GM19193 (cell line): Measurements from ENCODE around the gene SMIM24.

Source experiments
- POLR2A ChIP-seq: IDR thresholded peaks from 4 replicates; pipeline ENCODE4 v1.6.1; 2011; ENCODE audit not compliant: insufficient read depth, insufficient read length; ENCODE audit errors: extremely low read depth

The SMIM24 gene

GRCh38 chr19:3506384-3507340 is 26.3 kb upstream of the SMIM24 start:
- TF ChIP-seq POLR2A, result no peak

DNA sequence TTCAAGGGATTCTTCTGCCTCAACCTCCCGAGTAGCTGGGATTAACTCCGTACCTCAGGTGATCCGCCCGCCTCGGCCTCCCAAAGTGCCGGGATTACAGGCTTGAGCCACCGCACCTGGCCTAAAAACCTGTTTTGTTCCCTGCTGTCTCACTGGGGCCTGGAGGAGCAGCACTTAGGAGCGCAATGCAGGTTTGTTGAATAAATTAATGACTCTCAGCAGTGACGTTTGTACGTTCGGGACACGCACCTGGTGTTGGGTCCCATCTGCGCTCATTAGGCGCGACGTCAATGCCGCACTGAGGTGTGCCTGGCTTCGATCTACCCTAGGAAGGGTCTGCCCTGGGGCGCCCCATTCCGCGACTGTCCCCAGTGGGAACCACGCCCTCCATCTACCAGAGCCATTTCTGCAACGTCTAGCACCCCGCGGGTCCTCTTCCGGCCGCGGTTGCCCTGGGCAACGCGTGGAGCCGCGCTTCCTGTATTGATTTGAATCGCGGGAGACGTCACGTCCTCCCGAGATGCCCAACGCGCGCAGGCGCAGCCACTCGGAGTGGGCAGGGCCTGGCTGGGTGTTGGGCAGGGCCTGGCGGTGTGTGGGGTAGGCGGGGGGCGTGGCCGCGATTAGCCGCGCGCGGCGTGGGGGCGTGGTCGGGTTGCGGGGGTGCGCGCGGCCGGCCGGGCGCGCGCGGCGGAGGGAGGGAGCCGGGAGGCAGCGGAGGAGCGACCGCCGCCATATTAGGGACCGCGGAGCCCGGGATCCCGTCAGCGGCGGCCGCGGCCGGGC is 25.5 kb upstream of the SMIM24 start, which contains the start of gene FZR1:
FZR1 (plus strand) TSS at position 714 of the 786 bp plus-strand sequence. CDS start 16,679 bp downstream, outside the sequence.
- peak; percentile 73 for TF ChIP-seq POLR2A

DNA sequence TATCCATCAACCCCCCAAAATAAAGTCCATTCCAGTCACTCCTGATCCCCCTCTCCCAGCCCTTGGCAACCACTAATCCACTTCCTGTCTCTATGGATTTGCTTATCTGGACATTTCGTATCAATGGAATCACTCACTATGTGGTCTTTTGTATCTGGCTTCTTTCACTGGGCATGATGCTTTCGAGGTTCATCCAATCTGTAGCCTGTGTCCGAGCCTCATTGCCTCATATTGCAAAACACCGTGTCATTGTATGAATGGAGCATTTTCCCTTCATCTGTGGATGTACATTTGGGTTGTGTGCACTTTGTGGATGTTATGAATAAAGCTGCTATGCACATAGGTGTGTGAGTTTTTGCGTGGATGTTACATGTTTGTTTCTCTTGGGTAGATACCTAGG is 24.4 kb upstream of the SMIM24 start:
- no peak for TF ChIP-seq POLR2A

- TF ChIP-seq POLR2A, result no peak
These were observed 22.8 kb upstream of the SMIM24 start for GRCh38 chr19:3503036-3503572.

DNA sequence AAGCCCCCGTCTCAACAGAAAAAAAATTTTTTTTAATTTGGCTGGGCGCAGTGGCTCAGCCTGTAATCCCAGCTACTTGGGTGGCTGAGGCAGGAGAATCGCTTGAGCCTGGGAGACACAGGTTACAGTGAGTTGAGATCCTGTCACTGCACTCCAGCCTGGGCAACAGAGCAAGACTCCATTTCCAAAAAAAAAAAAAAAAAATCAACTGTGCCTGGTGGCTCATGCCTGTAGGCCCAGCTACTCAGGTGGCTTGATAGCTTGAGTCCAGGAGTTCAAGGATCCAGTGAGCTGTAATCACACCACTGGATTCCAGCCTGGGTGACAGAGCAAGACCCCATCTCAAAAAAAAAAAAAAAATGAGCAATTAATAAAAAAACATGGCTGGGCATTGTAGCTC is 21.5 kb upstream of the SMIM24 start:
- no peak for TF ChIP-seq POLR2A

DNA sequence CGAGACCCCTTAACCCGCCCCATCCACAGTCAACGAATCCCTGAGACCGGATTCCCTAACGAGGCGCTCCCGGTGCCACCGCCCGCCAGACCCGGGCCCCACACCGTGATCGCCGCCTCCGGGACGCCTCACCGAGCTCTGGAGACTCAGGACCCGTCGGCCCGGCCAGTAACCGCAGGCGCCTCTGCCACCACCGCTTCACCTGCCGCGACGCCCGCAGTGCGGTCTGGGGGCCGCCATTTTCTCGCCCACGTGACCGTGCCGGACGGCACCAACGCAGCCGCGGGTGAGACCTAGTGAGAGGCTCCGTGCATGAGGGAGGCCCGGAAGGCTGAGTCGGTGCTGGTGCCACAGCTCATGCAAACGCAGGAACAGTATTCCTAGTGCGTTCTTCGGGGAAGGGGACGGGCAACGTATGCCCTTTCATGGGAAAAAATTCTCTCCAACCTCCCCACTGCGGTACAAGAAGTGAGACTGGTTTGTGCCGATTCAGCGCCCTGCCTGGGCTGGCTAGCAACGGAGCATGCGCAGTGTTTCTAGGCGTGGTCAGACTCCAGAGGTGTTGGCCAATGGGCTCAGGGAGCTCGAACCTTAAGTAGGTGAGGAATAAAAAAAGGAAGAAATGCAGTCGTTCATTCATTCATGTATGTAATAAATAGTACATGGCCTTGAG is 20.2 kb upstream of the SMIM24 start, which contains the start of gene DOHH:
DOHH (minus strand) TSS at position 246 of the 673 bp plus-strand sequence. CDS start 3,860 bp downstream, outside the sequence.
- TF ChIP-seq POLR2A, result peak; percentile 88

DNA sequence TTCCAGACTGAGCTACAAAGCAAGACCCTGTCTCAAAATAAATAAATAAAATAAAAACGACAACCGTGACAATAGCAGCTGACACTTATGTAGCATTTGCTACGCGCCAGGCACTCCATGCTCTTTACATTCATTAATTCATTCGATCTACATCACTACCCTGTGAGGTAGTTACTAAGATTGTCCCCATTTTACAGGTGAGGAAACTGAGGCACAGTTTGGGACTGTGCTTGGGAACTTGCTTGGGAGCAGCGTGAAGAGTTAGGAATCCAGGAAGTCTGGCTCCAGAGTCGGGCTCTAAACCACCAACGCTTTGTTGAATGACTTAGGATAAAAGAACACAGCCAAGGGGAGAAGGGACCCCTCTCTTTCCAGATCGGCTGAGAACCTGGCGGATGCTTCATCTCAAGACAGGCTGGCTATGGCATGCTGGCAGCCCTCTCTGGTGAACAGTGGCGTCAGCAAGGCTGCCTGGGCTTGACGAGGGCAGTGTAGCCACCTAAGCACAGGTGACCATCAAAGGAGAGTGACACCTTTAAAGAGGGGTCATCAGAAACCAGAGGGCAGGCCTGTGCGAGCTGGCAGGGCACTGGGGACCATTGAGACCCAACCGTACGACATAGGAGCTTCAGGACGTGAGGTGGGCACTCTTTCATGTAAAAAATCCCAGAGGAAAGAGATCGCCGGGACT is 19.6 kb upstream of the SMIM24 start:
- no peak for TF ChIP-seq POLR2A

DNA sequence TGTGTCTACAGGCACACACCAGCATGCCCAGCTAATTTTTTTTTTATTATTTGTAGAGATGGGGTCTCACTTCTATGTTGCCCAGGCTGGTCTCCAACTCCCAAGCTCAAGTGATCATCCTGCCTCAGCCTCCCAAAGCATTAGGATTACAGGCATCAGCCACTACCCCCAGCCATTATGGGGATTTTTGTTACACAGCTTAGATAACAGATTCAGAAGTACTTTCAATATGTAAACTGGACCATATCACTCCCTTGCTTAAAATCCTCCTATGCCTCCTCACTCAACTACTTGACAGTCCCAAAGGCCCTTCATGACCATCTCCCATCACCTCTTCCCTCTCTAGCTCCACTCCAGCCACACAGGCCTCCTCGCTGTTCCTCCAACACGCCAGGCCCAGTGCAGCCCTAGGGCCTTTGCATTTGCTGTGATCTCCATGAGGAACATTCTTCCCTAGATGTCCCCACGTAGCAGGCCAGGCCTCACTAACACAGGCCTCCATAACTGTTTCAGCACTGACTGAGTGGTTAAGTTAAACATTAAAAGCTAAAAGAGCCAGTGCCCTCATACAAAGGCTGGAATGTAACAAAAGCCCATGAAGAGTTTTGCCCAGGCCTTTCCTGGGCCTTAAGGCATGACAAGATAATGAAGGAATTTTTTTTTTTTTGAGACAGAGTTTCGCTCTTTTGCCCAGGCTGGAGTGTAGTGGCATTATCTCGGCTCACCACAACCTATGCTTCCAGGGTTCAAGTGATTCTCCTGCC is 17.6 kb upstream of the SMIM24 start:
- TF ChIP-seq POLR2A, result no peak

GRCh38 chr19:3496392-3497273 is 16.3 kb upstream of the SMIM24 start:
- TF ChIP-seq POLR2A, result no peak

DNA sequence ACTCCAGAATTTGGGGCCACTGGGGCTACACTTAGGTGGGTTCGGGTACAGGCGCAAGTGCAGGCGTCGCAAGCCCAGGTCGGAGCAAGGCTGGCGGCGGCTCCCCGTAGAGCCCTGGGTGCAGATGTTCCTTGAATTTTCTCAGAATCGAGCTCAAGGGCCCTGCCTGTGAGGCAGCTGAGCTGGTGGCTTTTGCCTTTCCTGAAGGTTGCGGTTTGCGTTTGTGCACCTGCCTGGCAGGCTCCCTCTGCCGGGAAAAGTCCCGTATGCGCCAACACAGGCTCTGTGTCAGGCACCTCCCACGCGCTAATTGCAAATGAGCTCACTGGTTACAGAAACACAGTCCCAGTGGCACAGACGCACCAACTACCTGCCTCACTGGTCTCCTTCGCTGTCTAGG is 14.2 kb upstream of the SMIM24 start:
- no peak for TF ChIP-seq POLR2A

DNA sequence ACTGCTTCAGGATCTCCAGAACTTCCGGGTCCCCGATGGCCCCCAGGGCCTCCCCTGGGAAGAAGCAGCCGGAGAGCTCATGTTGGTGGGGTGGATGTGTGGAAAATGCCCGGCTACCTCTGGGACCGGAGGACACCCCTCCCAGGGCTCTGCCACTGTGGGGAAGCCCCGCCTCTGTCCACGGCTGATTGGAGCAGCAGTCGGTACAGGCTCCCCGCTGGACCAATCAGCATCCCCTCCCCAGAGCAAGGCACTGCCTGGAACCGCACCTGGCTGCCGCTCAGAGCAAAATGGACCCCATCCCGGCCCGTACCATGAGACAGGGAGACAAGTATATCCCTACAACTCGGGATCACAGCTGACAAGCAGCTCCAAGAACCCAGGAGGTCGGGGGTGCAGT is 13.7 kb upstream of the SMIM24 start:
- no peak for TF ChIP-seq POLR2A

- TF ChIP-seq POLR2A, result no peak
These were observed 13.3 kb upstream of the SMIM24 start for GRCh38 chr19:3493651-3494050.

- TF ChIP-seq POLR2A, result no peak
These were observed 12.6 kb upstream of the SMIM24 start for GRCh38 chr19:3492919-3493318.
